T47D (cell line): Measurements from ENCODE around the gene TUBAL3.
"Not testable (repeated sequence)": the region's sequence is repeated elsewhere in the genome, so short reads cannot be mapped to it uniquely, and the experiment has no call there.

Experiments used
- DNase-seq, 2 experiments: peaks; one replicate each; pipeline versions ENCODE4 v3.0.0 to v3.0.0-alpha.2; 2011 to 2012; ENCODE audit warnings: low read depth in 1 of 2, low spot score in 1 of 2
- JUND ChIP-seq: IDR thresholded peaks from 2 replicates; pipeline ENCODE4 v1.6.1; 2012; ENCODE audit warnings: low read depth
- in situ Hi-C: cut with HindIII; loops from 2 replicates; pipeline ENCODE4 v1.10.0; 2016; ENCODE audit warnings: low sequenced_read_pairs, low pct_unique_long_range_greater_than_20kb

Gene TUBAL3

DNA sequence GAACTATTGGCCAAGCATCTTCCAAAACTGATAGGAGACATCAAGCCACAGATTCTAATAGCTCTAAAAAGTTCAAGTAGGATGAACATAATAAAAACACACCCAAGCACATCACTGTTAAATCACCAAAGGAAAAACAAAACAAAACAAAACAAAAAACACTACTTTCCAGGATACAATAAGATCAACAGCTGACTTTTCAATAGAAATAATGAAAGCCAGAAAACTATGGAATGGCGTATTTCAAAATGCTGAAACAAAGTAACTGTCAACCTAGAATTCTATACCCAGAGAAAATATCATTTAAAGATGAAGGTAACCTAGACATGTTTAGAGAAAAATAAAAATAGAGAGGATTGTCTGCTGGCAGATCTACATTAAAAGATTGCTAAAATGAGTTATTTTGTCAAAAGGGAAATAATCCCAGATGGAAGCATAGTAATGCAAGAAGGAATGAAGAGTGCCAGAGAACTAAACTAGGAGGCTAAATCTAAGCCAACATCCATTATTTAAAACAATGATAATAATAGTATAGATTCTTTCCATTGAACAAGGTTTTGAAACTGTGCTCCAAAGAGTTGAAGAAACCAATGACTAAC, 13.9 kb downstream of the TUBAL3 start:
- in situ Hi-C loops: no loop called here
- TF ChIP-seq JUND: no peak
- no peak for DNase-seq

DNA sequence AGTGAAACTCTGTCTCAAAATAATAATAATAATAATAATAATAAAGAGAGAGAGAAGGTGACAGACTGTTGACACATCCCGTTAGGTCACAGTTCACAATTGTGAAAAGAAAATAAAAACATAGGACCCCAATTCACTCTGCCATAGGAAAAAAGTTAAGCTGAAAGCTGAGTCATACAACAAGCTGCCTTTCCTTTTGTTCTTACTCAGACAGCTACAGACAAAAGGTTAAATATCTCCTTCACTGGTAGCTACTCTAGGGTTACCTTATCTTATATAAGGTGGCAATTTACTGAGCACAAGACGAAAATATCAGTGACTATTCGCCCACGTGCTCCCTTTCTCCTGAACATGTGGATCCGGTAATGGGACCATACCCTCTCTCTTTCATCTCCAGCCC, 17.5 kb downstream of the TUBAL3 start:
- no peak for DNase-seq
- in situ Hi-C loops: no loop called here

DNA sequence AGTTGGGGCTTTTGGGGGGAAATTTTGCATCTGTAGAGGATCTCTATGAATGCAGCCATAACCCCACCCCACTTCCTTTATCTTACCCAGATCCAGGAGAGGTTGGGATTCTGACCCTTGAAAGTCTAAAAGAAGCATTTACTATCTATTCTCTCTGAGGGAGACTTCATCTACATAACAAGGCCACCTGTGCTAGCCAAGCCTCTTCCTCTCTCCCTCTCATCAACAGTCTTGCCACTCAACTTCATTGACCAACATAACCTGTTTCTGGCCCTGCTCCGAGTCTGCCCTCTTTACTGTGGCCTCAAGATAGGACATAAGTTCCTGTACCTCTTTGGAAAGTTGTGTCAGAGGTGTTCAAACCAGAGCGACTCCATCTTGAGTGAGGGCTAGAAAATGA, 19.4 kb downstream of the TUBAL3 start:
- in situ Hi-C loops: no loop called here
- TF ChIP-seq JUND: no peak
- DNase-seq: no peak

More for the DNA sequence above, 17.5 kb downstream of the TUBAL3 start:
- TF ChIP-seq JUND: no peak

DNA sequence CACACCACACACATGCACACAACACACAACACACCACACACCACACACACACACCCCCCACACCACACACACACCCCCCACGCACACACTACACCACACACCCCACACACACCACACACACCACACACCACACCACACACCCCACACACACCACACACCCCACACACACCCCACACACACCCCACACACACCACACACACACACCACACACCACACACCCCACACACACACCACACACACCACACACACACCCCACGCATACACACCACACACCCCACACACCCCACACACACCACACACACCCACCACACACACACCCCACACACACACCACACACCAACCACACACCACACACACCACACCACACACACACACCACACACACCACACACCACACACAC, 23.4 kb downstream of the TUBAL3 start:
- in situ Hi-C loops: no loop called here
- no peak for TF ChIP-seq JUND
- no peak for DNase-seq

DNA sequence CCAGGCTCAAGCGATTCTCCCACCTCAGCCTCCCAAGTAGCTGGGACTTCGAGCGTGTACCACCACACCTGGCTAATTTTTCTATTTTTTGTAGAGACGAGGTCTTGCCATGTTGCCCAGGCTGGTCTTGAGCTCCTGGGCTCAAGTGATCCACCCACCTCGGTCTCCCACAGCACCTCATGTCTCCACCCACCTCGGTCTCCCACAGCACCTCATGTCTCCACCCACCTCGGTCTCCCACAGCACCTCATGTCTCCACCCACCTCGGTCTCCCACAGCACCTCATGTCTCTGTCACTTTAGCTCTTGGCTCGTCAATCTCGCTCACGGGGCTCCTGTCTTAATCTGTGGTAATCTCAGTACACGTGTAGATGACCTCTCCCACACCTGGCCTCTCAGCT, 24.2 kb downstream of the TUBAL3 start:
- DNase-seq, in situ Hi-C loops: not testable (repeated sequence)

DNA sequence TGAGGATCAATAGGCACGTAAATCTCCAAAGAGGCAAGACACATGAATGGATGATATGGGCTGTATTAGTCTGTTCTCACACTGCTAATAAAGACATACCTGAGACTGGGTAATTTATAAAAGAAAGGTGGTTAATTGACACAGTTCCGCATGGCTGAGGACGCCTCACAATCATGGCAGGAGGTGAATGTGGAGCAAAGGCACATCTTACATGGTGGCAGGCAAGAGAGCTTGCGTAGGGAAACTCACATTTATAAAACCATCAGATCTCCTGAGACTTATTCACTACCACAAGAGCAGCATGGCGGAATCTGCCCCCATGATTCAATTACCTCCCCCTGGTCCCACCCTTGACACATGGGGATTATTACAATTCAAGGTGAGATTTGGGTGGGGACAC, 25.4 kb downstream of the TUBAL3 start:
- in situ Hi-C loops, DNase-seq: not testable (repeated sequence)

DNA sequence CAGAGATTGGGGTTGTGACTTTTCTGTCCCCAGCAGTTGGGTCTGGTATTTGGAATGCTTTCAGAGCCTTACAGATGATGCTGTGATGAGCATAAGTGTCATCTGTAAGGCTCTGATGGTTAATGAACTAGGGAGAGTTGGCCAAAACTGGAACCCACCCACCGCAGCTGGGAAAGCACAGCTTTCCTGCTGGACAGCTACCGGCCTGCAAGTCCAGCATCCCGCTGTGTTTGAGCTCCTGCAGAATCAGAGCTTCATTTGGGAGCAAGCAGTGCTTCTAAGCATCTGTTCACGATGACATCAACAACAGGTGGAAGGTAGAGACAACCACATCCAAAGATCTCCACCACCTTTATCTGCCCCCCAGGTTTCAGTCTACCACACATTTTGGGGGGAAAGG, 28.2 kb downstream of the TUBAL3 start:
- DNase-seq: no peak
- TF ChIP-seq JUND: no peak
- in situ Hi-C loops: no loop called here

DNA sequence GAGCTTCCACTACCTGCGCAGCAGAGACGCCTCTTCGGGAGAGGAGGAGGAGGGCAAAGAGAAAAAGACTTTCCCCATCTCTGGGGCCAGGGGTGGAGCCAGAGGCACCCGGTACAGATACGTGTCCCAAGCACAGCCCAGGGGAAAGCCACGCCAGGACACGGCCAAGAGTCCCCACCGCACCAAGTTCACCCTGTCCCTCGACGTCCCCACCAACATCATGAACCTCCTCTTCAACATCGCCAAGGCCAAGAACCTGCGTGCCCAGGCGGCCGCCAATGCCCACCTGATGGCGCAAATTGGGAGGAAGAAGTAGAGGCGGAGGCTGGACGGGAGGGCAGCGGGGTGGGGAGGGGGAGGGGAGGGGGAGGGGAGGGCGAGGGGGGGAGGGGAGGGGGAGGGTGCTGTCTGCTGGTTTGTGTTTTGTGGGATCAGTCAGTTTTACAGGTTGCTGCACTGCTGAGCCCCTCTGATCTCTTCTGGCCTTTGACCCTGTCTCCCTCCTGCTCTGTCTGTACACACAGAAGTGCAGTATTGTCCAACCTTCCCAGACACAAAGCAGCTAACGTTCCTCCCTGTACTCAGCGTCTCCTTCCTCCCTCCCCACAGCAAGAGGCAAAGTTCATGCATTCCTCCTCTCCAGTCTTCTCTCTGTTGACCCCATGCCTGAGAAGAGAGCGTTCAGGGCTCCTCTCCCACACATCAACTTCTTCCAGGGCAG, 30.6 kb downstream of the TUBAL3 start:
- in situ Hi-C loops: no loop called here
- no peak for DNase-seq
- TF ChIP-seq JUND: no peak

DNA sequence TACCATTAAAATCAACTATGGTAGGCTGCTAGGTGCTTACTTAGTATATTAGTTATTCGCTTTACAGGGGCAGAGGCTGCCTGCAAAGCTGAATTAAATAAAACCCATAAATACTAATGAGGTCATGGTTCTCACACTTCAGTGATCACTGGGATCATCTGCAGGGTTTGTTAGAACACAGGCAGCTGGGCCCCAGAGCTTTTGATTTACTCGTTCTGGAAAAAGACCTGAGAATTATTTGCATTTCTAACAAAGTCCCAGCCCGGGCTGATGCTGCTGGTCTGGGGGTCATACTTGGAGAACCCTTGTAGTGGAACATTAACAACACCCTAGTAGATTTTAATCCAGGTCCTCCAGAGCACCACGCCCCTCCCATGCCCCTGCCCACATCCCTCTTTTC, 31.3 kb downstream of the TUBAL3 start:
- no peak for TF ChIP-seq JUND
- in situ Hi-C loops: no loop called here
- no peak for DNase-seq

DNA sequence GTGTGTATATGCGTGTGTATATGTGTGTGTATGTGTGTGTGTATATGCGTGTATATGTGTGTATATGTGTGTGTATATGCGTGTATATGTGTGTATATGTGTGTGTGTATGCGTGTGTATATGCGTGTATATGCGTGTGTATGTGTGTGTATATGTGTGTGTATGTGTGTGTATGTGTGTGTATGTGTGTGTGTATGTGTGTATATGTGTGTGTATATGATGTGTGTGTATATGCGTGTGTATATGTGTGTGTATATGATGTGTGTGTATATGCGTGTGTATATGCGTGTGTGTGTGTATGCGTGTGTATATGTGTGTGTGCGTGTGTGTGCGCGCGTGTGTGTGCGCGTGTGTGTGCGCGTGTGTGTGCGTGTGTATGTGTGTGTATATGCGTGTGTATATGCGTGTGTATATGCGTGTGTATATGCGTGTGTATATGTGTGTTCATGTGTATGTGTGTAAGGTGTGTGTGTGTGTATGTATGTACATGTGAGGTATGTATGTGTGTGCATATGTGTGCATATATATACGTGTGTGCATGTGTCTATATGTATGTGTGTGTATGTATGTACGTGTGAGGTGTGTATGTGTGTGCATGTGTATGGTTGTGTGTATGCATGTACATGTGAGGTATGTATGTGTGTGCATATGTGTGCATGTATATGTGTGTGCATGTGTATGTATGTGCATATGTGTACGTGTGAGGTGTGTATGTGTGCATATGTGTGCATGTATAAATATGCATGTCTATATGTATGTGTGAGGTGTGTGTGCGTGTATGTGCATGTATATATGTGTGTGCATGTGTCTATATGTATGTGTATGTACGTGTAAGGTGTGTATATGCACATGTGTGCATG, 33.9 kb downstream of the TUBAL3 start:
- no peak for TF ChIP-seq JUND
- in situ Hi-C loops: no loop called here
- no peak for DNase-seq

DNA sequence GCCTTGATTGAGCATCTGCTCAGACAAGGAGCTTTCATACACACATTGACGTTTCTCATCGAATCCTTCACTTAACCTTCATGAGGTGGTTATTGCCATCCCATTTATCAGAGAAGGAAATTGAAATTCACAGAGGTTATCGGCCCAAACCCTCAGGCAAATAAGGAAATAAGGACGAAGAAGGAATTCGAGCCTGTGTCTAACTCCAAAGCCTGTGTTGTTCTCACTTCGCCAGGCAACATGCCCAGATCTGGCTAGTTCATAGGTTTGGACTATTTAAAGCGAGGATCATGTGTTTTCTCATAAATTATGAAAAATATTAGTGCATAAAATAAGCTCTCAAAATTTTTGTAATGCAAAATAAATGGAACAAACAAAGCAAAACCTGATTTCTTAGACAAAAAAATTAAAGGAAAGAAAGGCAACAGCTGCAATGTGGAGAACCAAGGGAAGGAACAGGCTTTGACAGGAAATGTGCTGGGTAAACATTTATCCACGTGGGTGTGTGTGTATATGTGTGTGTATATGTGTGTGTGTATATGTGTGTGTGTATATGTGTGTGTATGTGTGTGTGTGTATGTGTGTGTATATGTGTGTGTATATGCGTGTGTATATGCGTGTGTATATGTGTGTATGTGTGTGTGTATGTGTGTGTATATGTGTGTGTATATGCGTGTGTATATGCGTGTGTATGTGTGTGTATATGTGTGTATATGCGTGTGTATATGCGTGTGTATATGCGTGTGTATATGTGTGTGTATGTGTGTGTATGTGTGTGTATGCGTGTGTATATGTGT, 35.1 kb downstream of the TUBAL3 start:
- TF ChIP-seq JUND: no peak
- in situ Hi-C loops: no loop called here
- no peak for DNase-seq

DNA sequence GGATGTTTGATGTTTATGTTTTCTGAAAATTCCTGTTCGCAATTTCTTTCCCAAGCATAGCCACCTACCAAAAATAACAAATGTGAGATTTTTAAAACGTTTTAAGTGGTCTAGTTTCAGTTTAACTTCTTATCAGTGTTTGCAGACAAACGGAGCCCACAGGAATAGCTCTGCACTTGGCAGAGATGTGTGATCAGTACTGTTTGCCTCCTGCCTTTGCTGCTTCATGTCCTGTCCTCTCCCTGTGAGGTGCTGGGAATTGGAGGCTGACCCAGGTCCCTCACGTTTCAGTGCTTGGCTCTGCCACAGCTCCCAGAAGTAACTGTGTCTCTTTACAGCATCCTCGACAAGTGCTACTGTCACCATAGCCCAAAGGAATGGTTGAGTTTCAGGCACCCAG, 38.7 kb downstream of the TUBAL3 start:
- no peak for DNase-seq
- in situ Hi-C loops: no loop called here
- TF ChIP-seq JUND: no peak
